Measurements from ENCODE around the gene ZNF408.
"Not testable (repeated sequence)": the region's sequence is repeated elsewhere in the genome, so short reads cannot be mapped to it uniquely, and the experiment has no call there.

The ZNF408 gene

DNA sequence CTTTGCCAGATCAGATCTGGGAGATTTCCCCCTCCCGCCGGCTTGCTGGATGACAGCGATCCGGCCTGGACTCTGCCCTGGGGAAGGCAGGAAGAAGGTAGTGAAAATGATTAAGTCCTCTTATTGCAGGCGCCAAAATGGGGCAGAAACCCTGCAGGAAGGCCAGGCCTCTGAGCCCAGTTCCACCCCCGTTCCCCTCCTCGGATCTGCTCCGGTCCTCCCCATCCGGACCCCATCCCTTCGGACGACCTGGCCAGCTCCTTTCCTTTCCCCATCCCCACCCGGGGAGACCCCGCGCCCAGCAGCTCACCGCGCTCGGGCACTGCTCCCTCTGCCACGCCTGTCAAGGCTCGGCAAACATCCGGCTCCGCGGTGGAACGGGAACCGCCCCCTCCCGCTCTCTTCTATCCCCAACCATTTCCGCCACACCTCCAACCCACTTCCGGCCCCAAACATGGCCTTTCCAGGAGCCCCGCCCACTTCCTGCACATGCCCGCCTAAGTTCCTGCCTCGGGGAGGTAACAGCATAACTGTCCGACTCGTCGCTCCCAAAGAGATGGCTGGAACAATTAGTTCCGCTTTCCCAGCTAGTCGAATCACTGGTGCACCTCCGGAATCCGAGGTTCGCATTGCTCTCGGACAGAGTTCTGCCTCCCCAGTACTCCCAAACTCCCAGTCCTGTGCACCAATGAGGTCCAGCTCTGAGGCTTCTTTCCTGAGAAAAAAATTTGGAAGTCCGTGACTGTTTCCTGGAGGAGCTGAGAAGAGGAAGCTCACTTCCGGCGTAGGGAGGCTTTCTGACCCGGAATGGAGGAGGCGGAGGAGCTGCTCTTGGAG is at the start of gene ZNF408, which contains the start of gene ARHGAP1:
Gene ZNF408, plus strand, starts transcription at position 791 of the 837 bp plus-strand sequence. Its CDS starts 17 bp downstream, at position 808.
Gene ARHGAP1, minus strand, starts transcription at position 379 of the 837 bp plus-strand sequence. CDS start 4,512 bp downstream, outside the sequence.
- in situ Hi-C loops (cut with HindIII; ENCODE audit: low pct_ligation_motif_present, low pct_unique_long_range_greater_than_20kb, low sequenced_read_pairs) = no loop called here
- peak; percentile 97 for DNase-seq

DNA sequence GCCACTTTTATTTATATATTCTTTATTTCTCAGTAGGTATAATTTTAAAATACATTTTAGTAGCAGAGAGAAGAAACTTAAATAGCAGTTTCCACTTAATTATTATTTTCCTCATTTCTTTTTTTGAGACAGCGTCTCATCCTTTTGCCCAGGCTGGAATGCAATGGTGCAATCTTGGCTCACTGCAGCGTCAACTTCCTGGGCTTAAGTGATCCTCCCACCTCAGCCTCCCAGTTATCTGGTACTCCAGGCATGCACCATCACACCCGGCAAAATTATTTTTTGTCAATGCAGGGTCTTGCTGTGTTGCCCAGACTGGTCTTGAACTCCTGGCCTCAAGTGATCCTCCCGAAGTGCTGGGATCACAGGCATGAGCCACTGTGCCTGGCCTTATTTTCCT is 45.2 kb upstream of the ZNF408 start:
- in situ Hi-C loops (cut with HindIII; ENCODE audit: low pct_ligation_motif_present, low pct_unique_long_range_greater_than_20kb, low sequenced_read_pairs) = no loop called here
- DNase-seq = no peak

DNA sequence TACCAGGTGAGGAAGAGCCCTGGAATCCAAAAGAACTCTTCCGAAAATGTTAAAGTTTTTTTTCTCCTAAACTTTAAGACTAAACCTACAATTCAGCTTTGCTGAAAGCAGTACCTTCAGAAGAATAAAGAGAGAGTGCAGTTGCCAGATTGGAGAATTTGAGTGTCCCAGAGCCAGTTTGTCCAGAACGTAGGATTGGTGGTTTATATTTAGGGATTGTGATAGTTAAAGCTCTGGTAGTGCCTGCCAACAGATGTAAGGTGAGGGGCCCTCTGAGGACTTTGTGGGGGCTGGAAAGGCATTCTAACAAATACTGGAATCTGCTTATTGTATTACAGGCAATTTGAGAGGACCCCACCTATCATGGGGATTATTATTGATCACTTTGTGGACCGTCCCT is 43.6 kb upstream of the ZNF408 start:
- DNase-seq = no peak
- in situ Hi-C loops (cut with HindIII; ENCODE audit: low pct_ligation_motif_present, low pct_unique_long_range_greater_than_20kb, low sequenced_read_pairs) = no loop called here

DNA sequence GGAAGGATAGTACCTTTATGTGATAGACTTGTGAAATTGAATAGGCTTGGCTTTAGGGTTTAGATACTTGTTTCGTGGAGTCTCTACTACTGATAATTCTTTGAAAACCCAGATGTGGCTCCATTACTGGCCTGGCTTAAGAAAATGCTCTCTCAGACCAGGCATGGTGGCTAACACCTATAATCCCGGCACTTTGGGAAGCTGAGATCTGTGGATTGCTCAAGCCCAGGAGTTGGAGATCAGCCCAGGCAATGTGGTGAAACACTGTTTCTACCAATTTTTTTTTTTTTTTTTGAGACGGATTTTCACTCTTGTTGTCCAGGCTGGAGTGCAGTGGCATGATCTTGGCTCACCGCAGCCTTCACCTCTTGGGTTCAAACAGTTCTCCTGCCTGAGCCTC is 42.6 kb upstream of the ZNF408 start:
- in situ Hi-C loops (cut with HindIII; ENCODE audit: low pct_ligation_motif_present, low pct_unique_long_range_greater_than_20kb, low sequenced_read_pairs) = no loop called here
- DNase-seq = no peak

DNA sequence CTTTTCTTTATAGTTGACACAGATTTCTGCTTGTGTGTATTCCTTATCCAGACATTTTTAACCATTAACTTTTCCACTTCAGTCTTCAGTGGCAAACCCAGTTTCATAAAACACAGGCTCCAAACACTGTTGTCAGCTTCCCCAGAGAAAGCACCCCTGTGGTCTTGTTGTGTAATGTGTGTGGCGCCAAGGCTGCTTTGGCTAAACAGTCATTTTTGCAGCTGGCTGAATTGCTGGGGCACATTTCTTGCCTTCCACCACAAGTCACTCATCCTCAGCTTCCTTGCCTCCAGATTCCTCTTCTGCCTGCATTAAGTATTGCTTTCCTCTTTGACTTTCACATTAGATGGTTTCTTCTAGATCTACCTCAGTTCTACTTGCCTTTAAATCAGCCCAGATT is 40.9 kb upstream of the ZNF408 start:
- no peak for DNase-seq
- in situ Hi-C loops (cut with HindIII; ENCODE audit: low pct_ligation_motif_present, low pct_unique_long_range_greater_than_20kb, low sequenced_read_pairs) = no loop called here

DNA sequence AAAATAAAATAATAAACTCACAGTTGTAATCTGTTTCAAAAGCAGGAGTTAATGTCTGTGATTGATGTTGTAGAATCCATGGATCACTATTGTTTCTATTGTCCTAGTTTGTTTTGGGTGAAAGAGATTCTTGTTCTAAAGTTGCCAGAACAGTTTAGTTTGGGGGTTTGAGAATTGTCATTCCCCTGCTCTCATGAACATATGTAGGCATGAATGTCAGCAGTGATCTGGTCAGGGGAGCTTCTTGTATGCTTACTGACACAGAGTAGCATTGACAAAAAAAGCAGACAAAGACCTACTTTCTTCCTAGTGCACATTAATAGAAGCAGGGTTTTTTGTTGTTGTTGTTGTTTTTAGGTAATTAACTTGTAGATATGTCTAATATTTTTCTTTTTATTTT is 39.0 kb upstream of the ZNF408 start:
- in situ Hi-C loops (cut with HindIII; ENCODE audit: low pct_ligation_motif_present, low pct_unique_long_range_greater_than_20kb, low sequenced_read_pairs) = no loop called here

DNA sequence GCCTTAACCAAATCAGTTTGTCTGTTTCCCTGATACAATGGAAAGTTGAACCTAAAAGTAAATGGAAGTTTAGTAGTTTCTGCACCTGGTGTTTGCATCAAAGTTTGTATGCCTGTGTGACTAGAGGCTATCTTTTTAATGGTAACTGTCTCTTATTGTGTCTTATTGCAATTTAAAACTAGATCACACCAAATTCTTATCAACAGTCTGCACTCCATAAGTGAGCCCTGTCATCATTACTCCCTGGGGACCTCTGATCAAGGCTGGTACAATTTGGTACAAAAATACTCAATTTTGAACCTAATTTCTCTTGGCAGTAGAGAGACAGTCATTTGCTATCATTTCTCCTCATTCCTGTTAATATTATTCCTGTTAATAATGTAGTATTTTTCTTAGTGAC is 38.5 kb upstream of the ZNF408 start:
- DNase-seq = no peak
- in situ Hi-C loops (cut with HindIII; ENCODE audit: low pct_ligation_motif_present, low pct_unique_long_range_greater_than_20kb, low sequenced_read_pairs) = no loop called here

More for the DNA sequence above, 39.0 kb upstream of the ZNF408 start:
- DNase-seq = no peak

DNA sequence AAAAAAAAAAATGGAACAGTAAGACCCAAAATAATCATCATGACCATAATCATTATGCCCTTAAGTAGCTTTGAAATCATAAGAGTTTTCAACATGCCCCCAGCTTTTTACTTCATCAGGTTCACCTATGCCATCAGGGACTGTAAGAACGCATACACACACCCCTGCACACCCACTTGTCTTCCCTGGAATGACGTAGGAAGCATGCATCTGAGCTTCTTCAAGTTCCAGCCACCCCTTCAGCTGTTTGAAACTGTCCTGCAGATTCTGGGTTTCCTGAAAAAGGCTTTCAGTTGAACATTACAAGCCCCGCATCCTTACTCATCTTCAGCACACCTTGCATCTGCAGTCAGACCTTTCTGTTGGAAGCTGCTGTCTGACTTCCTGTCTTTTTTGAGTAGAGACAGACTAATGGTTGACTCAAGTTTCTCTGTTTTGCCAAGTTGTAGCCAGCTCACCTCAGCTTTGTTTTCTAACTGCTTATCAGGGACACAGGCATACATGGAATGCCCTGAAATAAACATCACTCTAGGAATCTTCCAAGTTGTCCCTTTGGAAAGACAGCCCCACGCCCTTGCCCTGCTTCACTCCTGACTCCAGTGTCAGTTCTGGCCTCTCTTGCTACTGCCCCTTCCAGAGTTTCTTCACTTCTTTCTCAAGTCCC is 37.4 kb upstream of the ZNF408 start:
- DNase-seq = no peak
- in situ Hi-C loops (cut with HindIII; ENCODE audit: low pct_ligation_motif_present, low pct_unique_long_range_greater_than_20kb, low sequenced_read_pairs) = no loop called here

DNA sequence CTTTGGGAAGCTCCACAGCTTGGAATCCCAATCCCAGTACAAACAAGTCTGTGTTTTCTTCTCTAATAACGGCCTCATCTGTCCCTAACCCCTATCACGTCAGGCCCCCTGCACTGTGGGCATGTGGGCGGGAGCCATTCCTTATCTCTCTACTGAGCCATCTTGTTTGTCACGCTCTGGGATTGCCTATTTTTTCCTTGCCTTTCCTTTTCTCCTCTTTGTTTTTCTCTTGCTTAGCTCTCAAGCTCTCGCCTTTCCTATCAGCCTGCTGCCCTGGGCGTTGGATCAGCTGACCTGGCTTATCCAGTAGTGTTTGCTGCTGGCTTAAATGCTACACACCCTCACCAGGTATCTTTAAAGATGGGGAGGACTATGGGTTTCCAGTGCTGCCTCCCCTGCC is 36.2 kb upstream of the ZNF408 start:
- DNase-seq = no peak
- in situ Hi-C loops (cut with HindIII; ENCODE audit: low pct_ligation_motif_present, low pct_unique_long_range_greater_than_20kb, low sequenced_read_pairs) = no loop called here

DNA sequence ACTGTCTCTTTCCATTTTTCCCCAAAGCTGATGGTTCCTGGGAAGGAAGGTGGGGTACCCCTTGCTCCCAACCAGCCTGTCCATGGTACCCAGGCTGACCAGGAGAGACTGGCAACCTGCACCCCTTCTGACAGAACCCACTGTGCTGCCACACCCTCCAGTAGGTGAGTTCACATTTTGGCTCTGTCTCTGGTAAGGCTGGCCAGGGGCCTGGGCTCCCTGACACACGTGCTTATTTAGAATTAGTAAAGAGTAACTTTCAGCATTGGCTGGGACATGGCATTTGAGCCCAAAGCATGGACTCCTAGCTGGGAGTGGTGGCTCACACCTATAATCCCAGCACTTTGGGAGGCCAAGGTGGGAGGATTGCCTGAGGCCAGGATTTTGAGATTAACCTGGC is 35.5 kb upstream of the ZNF408 start:
- in situ Hi-C loops (cut with HindIII; ENCODE audit: low pct_ligation_motif_present, low pct_unique_long_range_greater_than_20kb, low sequenced_read_pairs) = no loop called here
- DNase-seq = no peak

DNA sequence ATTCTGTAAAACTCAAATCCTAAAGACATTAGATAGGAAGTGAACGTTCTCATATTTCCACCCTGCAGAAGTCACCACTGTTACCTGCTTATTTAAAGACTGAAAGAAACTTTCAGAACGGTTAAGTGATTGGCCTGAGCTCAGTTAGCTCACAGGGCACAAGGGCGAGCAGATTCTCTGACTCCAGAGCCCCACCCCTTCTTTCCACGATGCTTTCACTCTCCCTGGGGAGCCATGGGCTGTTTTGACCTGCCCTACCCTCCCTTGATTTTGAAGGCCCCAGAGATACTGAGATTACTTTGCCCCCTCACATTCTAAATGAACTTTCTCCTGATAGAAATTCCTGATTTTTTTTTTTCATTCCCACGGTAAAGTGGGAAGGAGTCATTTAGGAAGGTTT is 34.3 kb upstream of the ZNF408 start:
- in situ Hi-C loops (cut with HindIII; ENCODE audit: low pct_ligation_motif_present, low pct_unique_long_range_greater_than_20kb, low sequenced_read_pairs) = no loop called here
- no peak for DNase-seq

DNA sequence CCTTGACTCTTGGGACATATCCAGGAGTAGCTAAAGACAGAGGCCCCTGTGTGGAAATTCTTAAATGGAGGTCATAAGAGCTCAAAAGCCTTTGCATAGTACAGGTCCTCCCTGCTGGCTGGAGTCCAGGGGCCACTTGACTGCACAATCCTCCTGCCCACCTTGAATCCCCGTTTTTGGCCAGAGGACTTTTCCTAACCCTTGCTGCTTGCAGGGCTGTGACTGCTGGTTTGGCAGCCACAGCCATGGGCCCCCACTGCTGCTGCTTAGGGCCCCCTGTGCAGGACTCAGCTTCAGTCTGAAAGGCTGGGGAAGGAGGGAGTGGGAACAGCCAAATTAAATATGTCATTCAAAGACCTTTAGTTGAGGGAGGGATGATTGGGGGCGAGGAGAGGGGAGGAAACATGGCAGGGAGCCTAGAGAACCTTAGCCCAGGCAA is 33.8 kb upstream of the ZNF408 start:
- in situ Hi-C loops (cut with HindIII; ENCODE audit: low pct_ligation_motif_present, low pct_unique_long_range_greater_than_20kb, low sequenced_read_pairs) = no loop called here
- DNase-seq = no peak

DNA sequence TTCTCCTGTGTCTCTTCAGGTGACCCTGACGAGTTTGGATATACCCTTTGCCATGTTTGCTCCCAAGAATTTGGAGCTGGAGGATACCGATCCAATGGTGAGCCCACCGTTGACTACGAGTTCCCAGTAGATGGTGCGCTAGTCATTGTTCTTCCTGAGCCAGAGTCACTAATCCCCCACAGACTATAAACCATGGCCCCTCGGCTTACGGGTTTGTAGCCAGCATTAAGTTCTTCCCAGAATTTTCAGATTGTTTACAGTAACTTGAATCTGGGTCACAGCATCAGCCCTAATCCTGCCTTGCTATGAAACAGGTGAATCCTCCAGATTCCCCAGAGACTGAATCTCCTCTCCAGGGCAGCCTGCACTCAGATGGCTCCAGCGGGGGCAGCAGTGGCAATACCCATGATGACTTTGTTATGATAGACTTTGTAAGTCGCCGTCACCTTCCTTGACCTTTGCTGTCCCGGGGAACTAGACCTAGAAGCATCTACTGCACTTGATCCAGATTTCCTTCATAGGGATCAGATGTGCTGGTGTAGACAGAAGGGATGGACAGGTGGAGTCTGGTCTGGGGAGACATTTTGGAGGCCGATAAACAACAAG is 32.2 kb upstream of the ZNF408 start:
- no peak for DNase-seq
- in situ Hi-C loops (cut with HindIII; ENCODE audit: low pct_ligation_motif_present, low pct_unique_long_range_greater_than_20kb, low sequenced_read_pairs) = no loop called here

DNA sequence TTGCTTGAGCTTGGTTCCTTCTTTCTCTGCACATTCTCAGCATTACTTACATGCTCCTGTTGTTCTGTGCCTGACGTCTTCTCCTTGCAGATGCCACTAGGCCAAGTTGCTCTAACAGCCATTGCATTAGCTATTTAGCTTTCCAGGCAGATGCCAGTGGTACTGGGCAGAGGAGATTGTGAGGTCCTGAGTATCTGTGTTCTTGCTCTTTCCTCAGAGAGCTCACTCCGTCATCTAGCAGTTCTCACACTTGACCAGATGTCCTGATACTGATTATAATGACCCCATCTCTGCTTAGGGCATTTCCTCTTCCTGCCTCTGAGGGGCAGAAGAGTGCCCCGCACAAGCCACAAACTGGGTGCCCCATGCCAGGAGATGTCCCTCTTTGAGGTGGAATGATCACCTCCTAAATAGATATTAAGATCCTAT is 31.1 kb upstream of the ZNF408 start:
- in situ Hi-C loops (cut with HindIII; ENCODE audit: low pct_ligation_motif_present, low pct_unique_long_range_greater_than_20kb, low sequenced_read_pairs) = no loop called here
- peak; percentile 28 for DNase-seq

DNA sequence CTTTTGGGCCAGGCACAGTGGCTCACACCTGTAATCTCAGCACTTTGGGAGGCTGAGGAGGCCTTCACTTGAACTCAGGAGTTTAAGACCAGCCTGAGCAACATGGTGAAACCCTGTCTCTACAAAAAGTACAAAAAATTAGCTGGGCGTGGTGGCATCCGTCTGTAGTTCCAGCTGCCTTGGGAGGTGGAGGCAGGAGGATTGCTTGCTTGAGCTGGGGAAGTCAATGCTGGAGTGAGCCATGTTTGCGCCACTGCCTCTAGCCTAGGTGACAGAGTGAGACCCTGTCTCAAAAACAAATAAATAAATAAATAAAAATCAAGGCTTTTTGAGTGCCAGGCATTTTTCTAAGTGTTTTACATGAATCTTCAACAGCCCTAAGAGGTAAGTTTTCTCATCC is 30.3 kb upstream of the ZNF408 start:
- in situ Hi-C loops (cut with HindIII; ENCODE audit: low pct_ligation_motif_present, low pct_unique_long_range_greater_than_20kb, low sequenced_read_pairs); DNase-seq: not testable (repeated sequence)

DNA sequence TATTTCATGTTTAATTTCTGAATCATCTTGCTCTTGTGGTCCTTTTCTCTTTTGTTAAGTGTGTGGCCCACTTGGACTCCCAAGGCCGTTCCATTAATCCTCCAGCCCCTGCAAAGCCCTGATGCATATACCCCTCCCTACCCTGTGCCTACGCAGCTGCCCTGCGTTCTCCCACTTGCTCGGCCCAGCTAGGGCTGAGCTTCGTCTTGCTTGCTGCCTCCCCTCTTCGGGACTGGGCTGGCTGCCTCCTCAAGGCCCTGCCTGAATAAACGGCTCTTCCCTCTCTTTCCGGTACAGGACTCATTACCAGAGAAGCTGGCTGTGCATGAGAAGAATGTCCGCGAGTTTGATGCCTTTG is 28.9 kb upstream of the ZNF408 start:
- in situ Hi-C loops (cut with HindIII; ENCODE audit: low pct_ligation_motif_present, low pct_unique_long_range_greater_than_20kb, low sequenced_read_pairs) = no loop called here

DNA sequence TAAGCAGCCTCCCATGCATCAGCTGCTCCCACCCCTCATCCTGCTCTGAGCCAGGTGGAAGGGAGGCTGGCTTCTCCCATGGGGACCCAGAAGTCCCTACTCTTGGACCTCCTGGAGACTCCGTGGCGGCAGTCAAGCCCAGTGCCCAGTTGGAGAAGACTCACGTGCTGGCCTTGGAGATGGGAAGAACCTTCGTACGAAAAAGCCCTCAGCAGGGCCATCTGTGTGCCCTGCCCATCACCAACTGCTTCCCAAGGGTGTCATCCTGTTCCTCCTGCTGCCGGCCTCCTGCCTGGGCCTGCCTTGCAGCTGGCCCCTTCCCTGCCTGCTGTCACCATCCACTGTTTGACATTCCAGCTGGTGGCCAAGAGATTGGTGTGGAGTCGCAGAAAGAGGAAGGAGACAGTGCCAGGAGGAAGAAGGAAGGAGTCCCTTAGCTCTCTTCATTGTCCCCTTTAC is 28.4 kb upstream of the ZNF408 start:
- DNase-seq = no peak
- in situ Hi-C loops (cut with HindIII; ENCODE audit: low pct_ligation_motif_present, low pct_unique_long_range_greater_than_20kb, low sequenced_read_pairs) = no loop called here

More for the DNA sequence above, 28.9 kb upstream of the ZNF408 start:
- no peak for DNase-seq

DNA sequence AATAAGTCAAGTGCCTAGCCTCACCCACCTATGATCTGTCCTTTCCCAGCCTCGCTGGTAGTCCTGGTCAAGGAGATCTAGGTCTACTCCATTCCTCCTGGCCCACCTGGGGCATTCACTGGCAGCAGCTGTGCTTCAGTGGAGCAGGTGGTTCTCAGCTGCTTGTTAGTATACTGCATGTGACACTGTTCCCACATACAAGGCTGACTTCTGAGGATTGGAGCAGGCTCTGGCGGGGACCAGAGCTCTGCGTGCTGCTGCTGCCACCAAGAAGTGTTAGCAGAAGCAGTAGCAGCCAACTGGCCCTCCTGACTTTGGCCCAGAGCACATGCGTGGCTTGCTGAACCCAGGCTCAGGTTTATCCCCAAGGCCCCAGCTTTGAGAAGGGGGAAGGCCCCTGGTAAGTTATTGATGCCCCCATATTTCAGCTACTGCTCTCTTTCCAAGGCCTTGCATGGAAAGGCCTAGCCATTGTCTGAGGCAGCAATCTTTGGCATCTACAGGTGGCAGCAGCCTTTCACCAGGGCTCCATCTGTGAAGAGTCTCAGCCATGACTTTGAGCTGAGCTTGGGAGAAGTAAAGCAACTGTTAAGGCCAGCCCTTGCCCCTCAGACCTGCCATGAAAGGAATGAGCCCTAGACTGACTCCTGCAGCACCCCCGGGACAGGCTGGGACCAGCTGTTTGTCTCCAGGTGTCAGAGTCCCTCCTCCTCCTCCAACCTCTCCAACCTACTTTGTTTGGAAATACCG is 26.9 kb upstream of the ZNF408 start:
- no peak for DNase-seq

More for the DNA sequence above, 26.9 kb upstream of the ZNF408 start:
- in situ Hi-C loops (cut with HindIII; ENCODE audit: low pct_ligation_motif_present, low pct_unique_long_range_greater_than_20kb, low sequenced_read_pairs) = no loop called here

All from ACHN (cell line).